ENCODE results near the gene ARID1B.

DNA sequence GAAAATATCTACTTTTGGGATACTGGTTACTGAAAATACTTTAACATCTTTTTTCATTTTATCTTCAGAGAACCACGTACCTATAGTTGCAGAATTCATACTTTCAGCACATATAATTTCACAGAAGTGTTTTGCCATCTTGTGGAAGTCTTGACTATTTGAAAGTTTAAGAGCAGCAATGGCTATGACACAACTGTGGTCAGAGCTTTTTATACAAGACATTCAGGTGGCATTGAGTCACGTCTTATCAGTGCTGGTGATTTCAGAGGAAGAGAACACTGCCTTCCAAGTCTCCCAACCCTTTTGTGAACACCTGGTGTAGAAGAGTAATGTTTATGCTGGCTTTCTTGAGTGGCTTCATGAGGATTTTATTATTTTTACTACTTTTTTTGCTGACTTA lies 171.6 kb downstream of the ARID1B start:
- TF ChIP-seq, protein P1, sequence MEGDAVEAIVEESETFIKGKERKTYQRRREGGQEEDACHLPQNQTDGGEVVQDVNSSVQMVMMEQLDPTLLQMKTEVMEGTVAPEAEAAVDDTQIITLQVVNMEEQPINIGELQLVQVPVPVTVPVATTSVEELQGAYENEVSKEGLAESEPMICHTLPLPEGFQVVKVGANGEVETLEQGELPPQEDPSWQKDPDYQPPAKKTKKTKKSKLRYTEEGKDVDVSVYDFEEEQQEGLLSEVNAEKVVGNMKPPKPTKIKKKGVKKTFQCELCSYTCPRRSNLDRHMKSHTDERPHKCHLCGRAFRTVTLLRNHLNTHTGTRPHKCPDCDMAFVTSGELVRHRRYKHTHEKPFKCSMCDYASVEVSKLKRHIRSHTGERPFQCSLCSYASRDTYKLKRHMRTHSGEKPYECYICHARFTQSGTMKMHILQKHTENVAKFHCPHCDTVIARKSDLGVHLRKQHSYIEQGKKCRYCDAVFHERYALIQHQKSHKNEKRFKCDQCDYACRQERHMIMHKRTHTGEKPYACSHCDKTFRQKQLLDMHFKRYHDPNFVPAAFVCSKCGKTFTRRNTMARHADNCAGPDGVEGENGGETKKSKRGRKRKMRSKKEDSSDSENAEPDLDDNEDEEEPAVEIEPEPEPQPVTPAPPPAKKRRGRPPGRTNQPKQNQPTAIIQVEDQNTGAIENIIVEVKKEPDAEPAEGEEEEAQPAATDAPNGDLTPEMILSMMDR (IDR thresholded peaks at IDR 0.05; ENCODE audit: borderline replicate concordance, extremely low read depth, low read length, poor library complexity, severe bottlenecking): no peak
- no peak for TF ChIP-seq EZH2 (IDR thresholded peaks at IDR 0.05; ENCODE audit: borderline replicate concordance, low read depth, low read length, severe bottlenecking)

Data from DND-41 (cell line).